Activated B cell treated with CpG ODN at 0.5 μM for 24 hours (primary cell): ENCODE results near the gene COL23A1. TPM values are rescaled to one million over a fixed set of nuclear protein-coding genes. Genes with fewer than 3 reads are reported as not detected.

Experiments
- ATAC-seq: fragments of 200-7000 bp; cut with Tn5 transposase; one replicate; pipeline ENCODE4 v1.10.0; 2021; ENCODE audit warnings: low read depth, mild to moderate bottlenecking, moderate library complexity
- CTCF ChIA-PET: fragments of 350-600 bp; sonication (Branson Sonifier 250); formaldehyde crosslinking; loops from one replicate; lab custom pipeline; 2021; ENCODE audit warnings: antibody characterized with exemption; lab: Charles Lee
- POLR2A ChIA-PET: fragments of 350-600 bp; sonication (Branson Sonifier 250); formaldehyde crosslinking; loops from one replicate; lab custom pipeline; 2021; ENCODE audit warnings: antibody characterized with exemption; lab: Charles Lee
- DNase-seq: peaks from one replicate; pipeline ENCODE4 v3.0.0; 2022
- H3K27ac Mint-ChIP-seq: one replicate; pipeline ENCODE4 v1.8.0; 2020; ENCODE audit warnings: mixed read lengths
- H3K27me3 Mint-ChIP-seq: one replicate; pipeline ENCODE4 v1.8.0; 2021; ENCODE audit warnings: mixed read lengths
- H3K36me3 Mint-ChIP-seq: one replicate; pipeline ENCODE4 v1.8.0; 2021; ENCODE audit warnings: low read depth, mixed read lengths
- H3K4me1 Mint-ChIP-seq: one replicate; pipeline ENCODE4 v1.8.0; 2021; ENCODE audit warnings: mixed read lengths
- H3K4me3 Mint-ChIP-seq: one replicate; pipeline ENCODE4 v1.8.0; 2020; ENCODE audit warnings: mild to moderate bottlenecking, mixed read lengths
- H3K9me3 Mint-ChIP-seq: one replicate; pipeline ENCODE4 v1.8.0; 2020; ENCODE audit warnings: mixed read lengths
- intact Hi-C: fragments of 100-400 bp; cut with micrococcal nuclease; formaldehyde crosslinking; loops from one replicate; pipeline ENCODE4 v1.15.1; 2024
- total RNA-seq: library from RNA; stranded (reverse); gene quantifications from 2 replicates; pipeline ENCODE4 v1.2.3, GENCODE V29; 2022
- TF ChIP-seq, protein P1 (sequence below): fragments of 200-600 bp; IDR thresholded peaks from one replicate; pipeline ENCODE4 v1.8.0; 2022; ENCODE audit warnings: antibody characterized with exemption, mild to moderate bottlenecking

The COL23A1 gene
- total RNA-seq, 1 donor from 2014 or later, result not detected

- no peaks in the 10 kb centered on the region for H3K9me3 Mint-ChIP-seq
- POLR2A ChIA-PET, result interaction anchor here (0.6 to 3.2 kb wide), 4 partner anchors 18 to 1391 kb away, joined by 4 to 17 read pairs (median 8); partner anchors contain the start of genes HNRNPAB and HNRNPH1
- intact Hi-C loops, result loop anchor here (1.0 to 2.0 kb wide), 4 partner anchors 7 to 1466 kb away; partner anchors contain the start of genes CANX, HNRNPAB and ZNF354A
- peak overlapping the region; percentile 68 for H3K4me3 Mint-ChIP-seq
- H3K4me1 Mint-ChIP-seq, result peaks cover 49% of the 10 kb centered on the region
- ATAC-seq (no peak), DNase-seq (no peak)
- CTCF ChIA-PET, result interaction anchor here (0.7 kb wide), 1 partner anchor 12 kb away, joined by 3 read pairs; no protein-coding TSS in a partner anchor
- peaks cover 37% of the 10 kb centered on the region for H3K36me3 Mint-ChIP-seq
- H3K27ac Mint-ChIP-seq, result peak overlapping the region; percentile 84
- TF ChIP-seq, protein P1, sequence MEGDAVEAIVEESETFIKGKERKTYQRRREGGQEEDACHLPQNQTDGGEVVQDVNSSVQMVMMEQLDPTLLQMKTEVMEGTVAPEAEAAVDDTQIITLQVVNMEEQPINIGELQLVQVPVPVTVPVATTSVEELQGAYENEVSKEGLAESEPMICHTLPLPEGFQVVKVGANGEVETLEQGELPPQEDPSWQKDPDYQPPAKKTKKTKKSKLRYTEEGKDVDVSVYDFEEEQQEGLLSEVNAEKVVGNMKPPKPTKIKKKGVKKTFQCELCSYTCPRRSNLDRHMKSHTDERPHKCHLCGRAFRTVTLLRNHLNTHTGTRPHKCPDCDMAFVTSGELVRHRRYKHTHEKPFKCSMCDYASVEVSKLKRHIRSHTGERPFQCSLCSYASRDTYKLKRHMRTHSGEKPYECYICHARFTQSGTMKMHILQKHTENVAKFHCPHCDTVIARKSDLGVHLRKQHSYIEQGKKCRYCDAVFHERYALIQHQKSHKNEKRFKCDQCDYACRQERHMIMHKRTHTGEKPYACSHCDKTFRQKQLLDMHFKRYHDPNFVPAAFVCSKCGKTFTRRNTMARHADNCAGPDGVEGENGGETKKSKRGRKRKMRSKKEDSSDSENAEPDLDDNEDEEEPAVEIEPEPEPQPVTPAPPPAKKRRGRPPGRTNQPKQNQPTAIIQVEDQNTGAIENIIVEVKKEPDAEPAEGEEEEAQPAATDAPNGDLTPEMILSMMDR, result no peak
- no peaks in the 10 kb centered on the region for H3K27me3 Mint-ChIP-seq
Observed at GRCh38 chr5:178232920-178233429, 357.2 kb downstream of the COL23A1 start.

DNA sequence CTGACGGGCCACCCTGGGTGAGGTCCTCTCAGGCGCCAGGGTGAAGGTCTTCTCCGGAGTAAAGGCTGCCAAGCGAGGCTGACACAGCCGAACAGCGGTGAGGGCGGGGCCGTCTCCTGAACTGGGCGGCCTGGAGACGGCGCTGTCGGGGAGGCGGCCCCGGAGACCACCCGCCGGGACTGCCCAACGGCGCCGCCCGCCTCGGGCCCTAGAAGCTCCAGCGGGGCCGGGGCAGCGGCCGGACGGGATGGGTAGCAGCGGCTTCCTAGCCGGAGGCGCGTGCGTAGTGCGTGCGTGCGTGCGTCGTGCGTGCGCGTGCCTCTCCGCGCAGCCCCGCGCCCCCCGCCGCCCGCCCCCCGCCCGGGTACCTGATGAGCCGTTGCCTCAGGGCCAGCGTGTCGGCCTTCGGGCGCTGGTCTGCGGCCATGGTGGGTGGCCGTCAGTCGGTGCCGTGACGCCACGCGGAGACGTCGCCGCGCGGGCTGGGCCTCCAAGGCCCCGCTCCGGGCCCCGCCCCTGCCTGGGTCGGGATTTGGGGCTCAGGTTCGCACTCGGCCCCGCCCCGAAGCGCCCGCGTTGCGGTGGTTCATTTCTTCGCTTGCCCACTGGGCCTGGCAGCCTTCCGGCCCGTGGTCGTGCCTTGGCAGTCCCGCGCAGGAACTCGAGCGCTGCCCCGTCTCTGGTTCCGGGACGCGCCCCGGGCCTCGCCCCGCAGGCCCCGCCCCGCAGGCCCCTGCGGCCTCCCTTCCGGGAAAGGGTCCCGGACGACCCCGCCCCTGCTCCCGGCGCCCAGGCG is 357.9 kb downstream of the COL23A1 start, which contains the start of gene PHYKPL:
Gene PHYKPL, minus strand, starts transcription at position 679 of the 796 bp plus-strand sequence. Its CDS starts 252 bp downstream, at position 427.
- Mint-ChIP-seq H3K27ac (peak within 1 kb of the TSS; percentile 84), H3K4me3 (peak within 1 kb of the TSS; percentile 86), H3K36me3 (peaks cover 43% of the 10 kb centered on the region), H3K27me3 (no peaks in the 10 kb centered on the region), H3K4me1 (peaks cover 47% of the 10 kb centered on the region), H3K9me3 (no peaks in the 10 kb centered on the region)
- DNase-seq (peak; percentile 74), ATAC-seq (peak; percentile 75)
- ChIA-PET POLR2A (interaction anchor here (0.6 to 3.2 kb wide), 6 partner anchors 9 to 1392 kb away, joined by 4 to 17 read pairs (median 6); partner anchors contain the start of genes HNRNPAB and HNRNPH1), CTCF (no interaction called here)
- intact Hi-C loops, result loop anchor here (1.0 to 2.0 kb wide), 4 partner anchors 8 to 1466 kb away; partner anchors contain the start of genes CANX, HNRNPAB and ZNF354A
- TF ChIP-seq, protein P1, result no peak

GRCh38 chr5:178231539-178232123 is 358.6 kb downstream of the COL23A1 start:
- intact Hi-C loops, result loop anchor here (1.0 to 2.0 kb wide), 4 partner anchors 9 to 1467 kb away; partner anchors contain the start of genes CANX, HNRNPAB and ZNF354A

DNA sequence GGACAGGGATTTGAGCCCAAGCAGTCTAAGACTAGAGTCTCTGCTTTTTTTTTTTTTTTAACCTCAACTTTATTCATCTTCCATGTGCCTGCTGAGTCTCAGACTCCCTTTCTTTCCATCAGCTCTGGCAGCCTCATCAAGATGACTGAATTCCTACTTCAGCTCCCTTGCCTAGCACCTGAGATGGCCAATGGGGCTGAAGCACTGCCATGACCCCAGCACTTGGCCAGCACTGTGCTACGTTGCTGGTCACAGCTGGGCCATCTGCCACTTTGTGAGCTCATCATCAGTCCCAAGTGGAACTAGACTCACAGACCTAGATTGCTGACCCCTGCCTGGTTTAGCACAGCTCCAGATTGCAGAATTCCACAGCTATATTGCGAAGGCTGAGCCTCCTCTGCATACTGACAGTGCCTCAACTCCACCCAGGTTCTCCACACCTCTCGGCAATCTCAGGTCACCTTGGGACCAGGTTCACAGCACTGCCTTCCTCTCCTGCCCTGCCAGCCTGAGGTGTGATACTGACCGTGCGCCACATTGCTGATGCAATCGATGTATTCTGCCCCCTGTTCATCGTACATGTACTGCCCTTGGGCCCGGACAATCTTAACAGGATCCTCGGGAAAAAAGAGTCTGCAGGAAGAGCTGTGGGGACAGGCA is 359.2 kb downstream of the COL23A1 start:
- TF ChIP-seq, protein P1, result no peak
- CTCF ChIA-PET, result interaction anchor here (0.6 kb wide), 1 partner anchor 356 kb away, joined by 3 read pairs; no protein-coding TSS in a partner anchor
- ATAC-seq, result no peak
- Mint-ChIP-seq H3K27me3 (no peaks in the 10 kb centered on the region), H3K36me3 (peaks cover 53% of the 10 kb centered on the region), H3K27ac (peak overlapping the region; percentile 71), H3K4me3 (peak overlapping the region; percentile 86), H3K4me1 (peaks cover 46% of the 10 kb centered on the region), H3K9me3 (no peaks in the 10 kb centered on the region)
- POLR2A ChIA-PET, result interaction anchor here (0.6 to 3.2 kb wide), 3 partner anchors 27 to 1695 kb away, joined by 3 to 17 read pairs (median 3); partner anchors contain the start of gene HNRNPAB
- intact Hi-C loops, result no loop called here
- DNase-seq, result no peak

More at GRCh38 chr5:178231539-178232123, 358.6 kb downstream of the COL23A1 start:
- Mint-ChIP-seq H3K4me3 (peak overlapping the region; percentile 86), H3K27me3 (no peaks in the 10 kb centered on the region), H3K27ac (peak overlapping the region; percentile 71), H3K36me3 (peaks cover 50% of the 10 kb centered on the region), H3K4me1 (peaks cover 46% of the 10 kb centered on the region), H3K9me3 (no peaks in the 10 kb centered on the region)
- ChIA-PET CTCF (no interaction called here), POLR2A (interaction anchor here (1.0 to 3.2 kb wide), 4 partner anchors 9 to 1319 kb away, joined by 3 to 17 read pairs (median 4); partner anchors contain the start of gene HNRNPAB)
- ATAC-seq, result no peak
- TF ChIP-seq, protein P1, result no peak
- DNase-seq, result no peak
